Keratinocyte (primary cell): ENCODE measurements around the gene RHOA. TPM values are rescaled to one million over a fixed set of nuclear protein-coding genes. Genes with fewer than 3 reads are reported as not detected.

Source experiments
- DNase-seq: peaks from one replicate; pipeline ENCODE4 v3.0.0-alpha.2; 2011; ENCODE audit warnings: low read depth, missing footprints, low spot score
- FAIRE-seq: peaks from 2 replicates; lab custom pipeline; 2011; peaks lifted over from hg19 to GRCh38; lab: Jason Lieb, UNC
- H2AFZ ChIP-seq: 2 replicates; pipeline ENCODE4 v1.6.0; 2012; ENCODE audit warnings: low read length, control low read depth, inconsistent platforms; ENCODE audit not compliant: control insufficient read depth
- H3K27ac ChIP-seq: 2 replicates; pipeline ENCODE4 v1.5.1; 2011; ENCODE audit warnings: low read length; ENCODE audit not compliant: control insufficient read depth, insufficient read depth
- H3K27me3 ChIP-seq: 3 replicates; pipeline ENCODE4 v1.6.0; 2011; ENCODE audit warnings: low read length; ENCODE audit not compliant: control insufficient read depth, insufficient read depth; ENCODE audit errors: extremely low read depth
- H3K36me3 ChIP-seq, 2 experiments: 2 replicates in 1 of 2; 3 replicates in 1 of 2; pipeline ENCODE4 v1.5.1; 2011; ENCODE audit warnings: low read length in 2 of 2, mild to moderate bottlenecking in 1 of 2; ENCODE audit not compliant: control insufficient read depth in 2 of 2, insufficient read depth in 2 of 2; ENCODE audit errors: extremely low read depth in 1 of 2
- H3K4me1 ChIP-seq: 3 replicates; pipeline ENCODE4 v1.5.1; 2011; ENCODE audit warnings: low read length; ENCODE audit not compliant: control insufficient read depth, insufficient read depth; ENCODE audit errors: extremely low read depth
- H3K4me2 ChIP-seq: 3 replicates; pipeline ENCODE4 v1.6.0; 2011; ENCODE audit warnings: low read depth, low read length; ENCODE audit not compliant: control insufficient read depth, insufficient read depth; ENCODE audit errors: extremely low read depth
- H3K4me3 ChIP-seq, 3 experiments: fragments of 200-600 bp in 1 of 3; sonication (generic) in 1 of 3; 2 replicates in 2 of 3; 3 replicates in 1 of 3; pipeline ENCODE4 v1.5.1; 2011 to 2016; ENCODE audit warnings: low read length in 3 of 3, mild to moderate bottlenecking in 3 of 3, control low read depth in 2 of 3, inconsistent platforms in 1 of 3, low read depth in 1 of 3, mixed read lengths in 1 of 3, mixed run types in 1 of 3, moderate library complexity in 1 of 3; ENCODE audit not compliant: control insufficient read depth in 2 of 3, insufficient read depth in 2 of 3; ENCODE audit errors: extremely low read depth in 1 of 3
- H3K79me2 ChIP-seq: 2 replicates; pipeline ENCODE4 v1.6.0; 2012; ENCODE audit warnings: low read length; ENCODE audit not compliant: control insufficient read depth, insufficient read depth
- H3K9ac ChIP-seq: 3 replicates; pipeline ENCODE4 v1.6.0; 2011; ENCODE audit warnings: low read length; ENCODE audit not compliant: control insufficient read depth, insufficient read depth; ENCODE audit errors: extremely low read depth
- H3K9me1 ChIP-seq: 3 replicates; pipeline ENCODE4 v1.6.0; 2011; ENCODE audit warnings: low read length; ENCODE audit not compliant: control insufficient read depth, insufficient read depth; ENCODE audit errors: extremely low read depth
- H3K9me3 ChIP-seq: 2 replicates; pipeline ENCODE4 v1.5.1; 2012; ENCODE audit warnings: low read depth, low read length; ENCODE audit not compliant: control insufficient read depth
- H4K20me1 ChIP-seq: 3 replicates; pipeline ENCODE4 v1.6.0; 2011; ENCODE audit warnings: low read length; ENCODE audit not compliant: control insufficient read depth, insufficient read depth; ENCODE audit errors: extremely low read depth
- CTCF ChIP-seq, 3 experiments: IDR thresholded peaks in 1 of 3; conservative IDR thresholded peaks in 1 of 3; optimal IDR thresholded peaks in 1 of 3; 2 replicates in 2 of 3; 3 replicates in 1 of 3; pipeline versions ENCODE3 to v1.5.1; 2011; ENCODE audit warnings: low read length in 3 of 3, mild to moderate bottlenecking in 3 of 3, moderate library complexity in 2 of 3, control low read depth in 1 of 3, inconsistent platforms in 1 of 3; ENCODE audit not compliant: insufficient read depth in 2 of 3; ENCODE audit errors: extremely low read depth in 1 of 3
- EZH2 ChIP-seq: IDR thresholded peaks from one replicate; pipeline ENCODE4 v1.6.1; 2012; ENCODE audit warnings: inconsistent platforms, mild to moderate bottlenecking, low read length, moderate library complexity
- dilution Hi-C: fragments of 300-500 bp; cut with MboI; formaldehyde crosslinking; loops from one replicate; pipeline ENCODE4 v1.7.0; 2020; ENCODE audit warnings: low sequenced_read_pairs; ENCODE audit not compliant: extremely low pct_ligation_motif_present
- polyA plus RNA-seq, 5 experiments: library from polyadenylated mRNA; depleted of rRNA in 3 of 5; stranded (reverse) in 3 of 5; stranded (forward) in 1 of 5; unstranded in 1 of 5; fragments of >200 nt; gene quantifications; 1 replicate in 1 of 5; 2 replicates in 3 of 5; 3 replicates in 1 of 5; pipeline versions ENCODE4 v1.2.1 to v1.2.3, GENCODE V29; 2011 to 2012; ENCODE audit warnings: missing spikeins in 2 of 5, low read depth in 1 of 5, low replicate concordance in 1 of 5

Gene RHOA
- polyA plus RNA-seq, 1 donor (not counting 4 experiments of a cell fraction or from before 2014, with no cell fraction given): 332 TPM

- H3K4me3 ChIP-seq: no peak overlapping the region
- no peak overlapping the region for H3K9ac ChIP-seq
- no peaks in the 10 kb centered on the region for H3K27me3 ChIP-seq
- H3K27ac ChIP-seq: no peak overlapping the region
- no peak for FAIRE-seq
- no peak for TF ChIP-seq EZH2
- no peak for TF ChIP-seq CTCF (optimal IDR thresholded peaks at IDR 0.05 in 1 of 3, IDR thresholded peaks at IDR 0.05 in 1 of 3, conservative IDR thresholded peaks at IDR 0.05 in 1 of 3; ENCODE audit: extremely low read depth in 1 of 3, insufficient read depth in 2 of 3, low read length in 3 of 3)
- no peaks in the 10 kb centered on the region for H3K9me1 ChIP-seq
- H3K4me1 ChIP-seq: peaks cover 4% of the 10 kb centered on the region
- H3K9me3 ChIP-seq: no peaks in the 10 kb centered on the region
- H4K20me1 ChIP-seq: peaks cover 31% of the 10 kb centered on the region
- no peak overlapping the region for H3K4me2 ChIP-seq
- H2AFZ ChIP-seq: no peak overlapping the region
- H3K79me2 ChIP-seq: peaks cover 96% of the 10 kb centered on the region
- dilution Hi-C loops: no loop called here
- no peak for DNase-seq
- H3K36me3 ChIP-seq: peaks cover 3 to 4% of the 10 kb centered on the region in 2 experiments
These were observed 22.5 kb downstream of the RHOA start for GRCh38 chr3:49389297-49389696.

DNA sequence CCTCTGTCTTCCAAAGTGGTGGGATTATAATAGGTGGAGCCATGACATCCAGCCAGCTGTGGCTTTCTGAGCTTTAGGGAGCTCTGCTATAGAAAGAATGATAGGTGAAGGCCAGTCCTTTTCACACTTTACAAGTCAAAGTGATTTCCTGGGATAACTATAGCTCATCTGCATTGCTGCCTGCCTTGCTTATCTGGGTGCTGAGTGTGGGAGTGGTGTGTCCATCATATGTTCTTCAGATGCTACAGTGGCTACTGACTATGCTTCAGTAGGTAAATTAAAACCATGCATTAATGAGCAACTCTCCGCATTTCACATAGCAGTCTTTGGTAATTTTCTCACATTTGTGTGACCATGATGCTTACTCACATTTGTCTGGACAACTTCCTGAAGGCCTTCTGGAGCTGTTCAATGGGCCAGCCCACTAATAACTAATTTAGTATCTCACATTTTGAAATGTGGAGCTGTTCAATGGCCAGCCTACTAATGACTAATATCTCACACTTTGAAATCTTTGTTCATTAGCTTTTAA lies 23.4 kb downstream of the RHOA start:
- H3K4me2 ChIP-seq: no peak overlapping the region
- FAIRE-seq (no peak), DNase-seq (no peak)
- TF ChIP-seq EZH2: no peak
- no peak for TF ChIP-seq CTCF (optimal IDR thresholded peaks at IDR 0.05 in 1 of 3, IDR thresholded peaks at IDR 0.05 in 1 of 3, conservative IDR thresholded peaks at IDR 0.05 in 1 of 3; ENCODE audit: extremely low read depth in 1 of 3, insufficient read depth in 2 of 3, low read length in 3 of 3)
- H4K20me1 ChIP-seq: peaks cover 32% of the 10 kb centered on the region
- H3K9ac ChIP-seq: no peak overlapping the region
- no peaks in the 10 kb centered on the region for H3K9me3 ChIP-seq
- no peaks in the 10 kb centered on the region for H3K9me1 ChIP-seq
- peak overlapping the region; percentile 17 for H3K27ac ChIP-seq
- H3K4me3 ChIP-seq: no peak overlapping the region
- peaks cover 98% of the 10 kb centered on the region for H3K79me2 ChIP-seq
- no peaks in the 10 kb centered on the region for H3K27me3 ChIP-seq
- dilution Hi-C loops: no loop called here
- H3K36me3 ChIP-seq: peaks cover 0 to 3% of the 10 kb centered on the region in 2 experiments
- no peak overlapping the region for H2AFZ ChIP-seq
- H3K4me1 ChIP-seq: peaks cover 4% of the 10 kb centered on the region
